Fibroblast of lung (primary cell): ENCODE data around the gene CLCA1.

Experiments used
- EZH2 ChIP-seq: IDR thresholded peaks from 2 replicates; pipeline ENCODE4 v1.5.1; 2012; ENCODE audit warnings: low read length, control low read depth, mild to moderate bottlenecking; ENCODE audit errors: missing control alignments
- TF ChIP-seq, protein P1 (sequence below), 2 donors: IDR thresholded peaks in 1 of 2; conservative IDR thresholded peaks in 1 of 2; 1 replicate in 1 of 2; 2 replicates in 1 of 2; pipeline ENCODE4 v1.5.1; 2011 to 2012; ENCODE audit warnings: low read length in 2 of 2, control low read depth in 1 of 2, inconsistent platforms in 1 of 2, low read depth in 1 of 2, mild to moderate bottlenecking in 1 of 2

DNA sequence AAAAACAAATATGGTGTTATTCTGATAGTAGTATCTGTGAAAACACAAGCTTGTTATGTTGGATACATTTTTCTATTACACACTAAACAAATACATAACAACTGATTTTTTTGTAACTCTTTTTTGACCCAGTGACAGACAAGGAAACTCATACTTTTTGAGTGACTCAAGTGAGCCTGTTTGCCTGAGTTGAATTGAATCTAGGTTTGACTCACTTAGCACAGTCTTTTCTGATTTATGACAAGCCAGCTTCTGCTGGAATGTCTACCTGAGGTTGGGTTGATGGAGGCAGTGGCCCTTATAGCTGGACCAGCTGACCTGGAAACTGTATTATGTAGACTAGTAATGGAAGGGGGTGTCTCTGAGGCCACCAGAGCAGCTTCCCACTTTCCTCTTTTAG is 73.9 kb downstream of the CLCA1 start:
- TF ChIP-seq, protein P1, sequence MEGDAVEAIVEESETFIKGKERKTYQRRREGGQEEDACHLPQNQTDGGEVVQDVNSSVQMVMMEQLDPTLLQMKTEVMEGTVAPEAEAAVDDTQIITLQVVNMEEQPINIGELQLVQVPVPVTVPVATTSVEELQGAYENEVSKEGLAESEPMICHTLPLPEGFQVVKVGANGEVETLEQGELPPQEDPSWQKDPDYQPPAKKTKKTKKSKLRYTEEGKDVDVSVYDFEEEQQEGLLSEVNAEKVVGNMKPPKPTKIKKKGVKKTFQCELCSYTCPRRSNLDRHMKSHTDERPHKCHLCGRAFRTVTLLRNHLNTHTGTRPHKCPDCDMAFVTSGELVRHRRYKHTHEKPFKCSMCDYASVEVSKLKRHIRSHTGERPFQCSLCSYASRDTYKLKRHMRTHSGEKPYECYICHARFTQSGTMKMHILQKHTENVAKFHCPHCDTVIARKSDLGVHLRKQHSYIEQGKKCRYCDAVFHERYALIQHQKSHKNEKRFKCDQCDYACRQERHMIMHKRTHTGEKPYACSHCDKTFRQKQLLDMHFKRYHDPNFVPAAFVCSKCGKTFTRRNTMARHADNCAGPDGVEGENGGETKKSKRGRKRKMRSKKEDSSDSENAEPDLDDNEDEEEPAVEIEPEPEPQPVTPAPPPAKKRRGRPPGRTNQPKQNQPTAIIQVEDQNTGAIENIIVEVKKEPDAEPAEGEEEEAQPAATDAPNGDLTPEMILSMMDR (conservative IDR thresholded peaks at IDR 0.05 in 1 of 2, IDR thresholded peaks at IDR 0.05 in 1 of 2; ENCODE audit: low read depth in 1 of 2, low read length in 2 of 2): no peak
- no peak for TF ChIP-seq EZH2
